GM18508 (cell line): ENCODE measurements around the gene TTC28.

Experiments
- ATAC-seq: cut with Tn5 transposase; IDR thresholded peaks from one replicate; pipeline ENCODE4 v1.9.1; 2021; ENCODE audit warnings: moderate number of reproducible peaks; ENCODE audit not compliant: insufficient read depth, unreplicated experiment

Gene TTC28

GRCh38 chr22:28002181-28002700 is 677.4 kb downstream of the TTC28 start:
- ATAC-seq: no peak

DNA sequence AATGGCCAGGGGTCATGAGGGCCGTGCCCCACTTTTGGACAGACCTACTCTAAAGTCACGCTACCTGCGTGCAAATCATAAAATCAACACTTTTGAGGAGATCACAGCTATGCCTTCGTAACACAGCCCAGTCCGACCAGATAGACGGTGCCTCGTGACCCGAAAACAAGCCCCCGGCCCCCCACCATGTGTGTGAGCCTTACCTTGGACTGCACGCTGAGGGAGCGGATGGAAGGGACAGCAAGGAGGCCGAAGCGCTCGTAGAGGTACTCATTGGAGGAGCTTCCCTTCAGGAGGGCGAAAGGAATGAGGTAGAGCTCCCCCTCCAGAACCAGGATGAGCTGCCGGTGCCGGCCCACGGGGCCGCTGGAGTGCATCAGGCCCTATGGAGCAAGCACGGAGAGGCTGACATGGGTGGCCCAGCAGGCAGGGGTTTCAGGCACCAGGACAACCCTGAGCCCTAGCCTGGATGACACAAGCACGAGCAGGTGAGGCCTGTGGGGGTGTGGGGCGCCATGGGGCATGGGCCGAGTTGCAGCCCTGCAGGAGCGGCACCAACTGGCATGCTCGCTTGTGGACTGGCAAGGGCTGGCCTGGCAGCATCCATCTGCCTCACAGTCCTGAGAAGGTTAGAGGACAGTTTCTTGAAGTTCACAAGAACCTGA is 678.3 kb downstream of the TTC28 start:
- ATAC-seq: no peak

DNA sequence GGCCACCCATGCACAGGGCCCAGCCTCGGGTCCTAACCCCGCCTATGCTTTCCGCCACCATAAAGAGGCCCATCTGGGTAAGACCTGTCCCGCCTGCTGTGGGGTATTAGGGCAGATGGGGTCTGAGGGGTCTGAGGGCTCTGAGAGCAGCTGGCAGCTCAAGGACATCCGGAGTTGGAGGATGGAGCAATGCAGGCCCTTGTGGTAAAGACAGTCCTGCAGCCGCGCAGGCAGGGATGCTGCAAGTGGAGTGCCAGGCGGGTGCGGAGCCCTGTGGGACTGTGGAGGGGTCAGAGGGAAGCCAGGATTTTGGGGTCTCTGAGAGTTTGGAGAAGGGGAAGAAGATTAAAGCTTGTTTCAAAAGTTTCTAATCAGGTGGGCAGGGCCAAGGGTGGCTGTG is 679.3 kb downstream of the TTC28 start:
- no peak for ATAC-seq

DNA sequence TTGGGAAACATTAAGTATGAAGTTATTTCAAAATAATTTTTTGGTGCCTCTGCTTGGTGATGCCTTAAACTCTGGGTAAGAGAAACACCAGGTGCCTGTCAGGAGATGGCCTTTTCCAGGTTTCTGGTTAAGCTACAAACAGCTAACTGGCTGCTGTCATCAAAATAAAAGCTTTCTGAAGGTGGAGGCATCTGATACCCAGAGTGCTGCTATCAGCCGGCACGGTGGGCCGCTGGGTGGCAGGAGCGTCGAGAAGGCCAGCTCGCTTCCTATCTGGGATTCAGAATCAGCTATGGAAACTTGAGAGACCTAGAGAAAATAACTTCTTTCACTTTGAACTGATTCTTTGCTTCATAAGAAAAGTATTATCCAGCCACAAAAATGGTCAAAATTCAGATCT is 679.8 kb downstream of the TTC28 start:
- ATAC-seq: no peak

- ATAC-seq: no peak
These were observed 680.9 kb downstream of the TTC28 start for GRCh38 chr22:27998511-27999410.

GRCh38 chr22:27997538-27997937 is 682.1 kb downstream of the TTC28 start:
- no peak for ATAC-seq

- no peak for ATAC-seq
These were observed 682.7 kb downstream of the TTC28 start for GRCh38 chr22:27996981-27997380.

DNA sequence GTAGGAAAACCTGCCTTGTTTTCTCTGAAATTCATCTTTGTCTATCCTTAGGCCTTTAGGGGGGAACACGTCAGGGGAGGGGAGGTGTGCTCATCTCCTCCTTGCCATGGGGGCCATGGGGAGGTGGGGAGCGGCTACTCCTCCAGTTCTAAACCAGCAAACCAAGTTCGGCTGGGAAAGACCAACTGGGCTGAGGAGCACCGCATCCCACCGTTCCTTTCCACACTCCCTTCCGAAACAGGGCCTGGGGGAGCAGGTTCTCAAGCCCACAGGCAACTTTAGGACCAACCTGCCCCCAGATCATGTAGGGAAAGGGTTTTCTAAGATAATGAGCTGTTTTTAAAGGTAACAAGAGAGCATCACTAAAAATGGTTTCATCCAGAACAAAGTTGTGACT is 683.1 kb downstream of the TTC28 start:
- no peak for ATAC-seq

DNA sequence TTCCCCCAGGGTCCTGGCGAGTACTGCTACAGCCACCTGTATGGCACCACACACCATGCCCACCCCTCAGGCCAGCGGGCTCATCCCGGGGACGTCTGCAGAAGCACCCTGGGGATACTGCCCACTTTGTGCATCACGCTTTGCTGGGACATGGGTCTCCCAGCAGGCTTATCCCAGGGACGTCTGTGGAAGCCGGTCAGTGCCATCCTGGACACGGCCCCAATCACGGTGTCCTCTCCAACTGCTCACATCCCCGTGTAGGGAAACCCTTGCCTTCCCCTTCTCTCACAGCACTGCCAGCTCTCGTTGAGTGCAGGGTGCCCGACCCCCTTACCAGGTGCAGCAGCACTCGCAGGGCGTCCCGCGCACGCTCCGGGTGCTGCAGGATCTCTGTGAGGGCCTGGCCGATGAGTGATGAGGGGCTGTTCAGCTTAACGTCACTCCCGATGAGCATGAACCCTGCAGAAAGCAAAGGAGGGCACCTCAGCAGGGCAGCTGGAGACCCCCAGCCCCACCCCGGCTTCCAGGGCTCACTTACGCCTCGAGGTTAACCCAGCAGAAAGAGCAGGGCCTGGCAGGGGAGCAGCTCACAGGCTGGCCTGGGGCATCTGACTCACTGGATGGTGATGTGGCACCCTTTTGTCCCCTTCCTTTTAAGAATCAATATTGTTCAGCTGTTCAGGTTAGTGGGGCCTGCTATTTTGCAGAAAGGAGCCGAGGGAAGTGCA is 683.7 kb downstream of the TTC28 start:
- no peak for ATAC-seq

- ATAC-seq: no peak
These were observed 684.9 kb downstream of the TTC28 start for GRCh38 chr22:27994481-27995331.

DNA sequence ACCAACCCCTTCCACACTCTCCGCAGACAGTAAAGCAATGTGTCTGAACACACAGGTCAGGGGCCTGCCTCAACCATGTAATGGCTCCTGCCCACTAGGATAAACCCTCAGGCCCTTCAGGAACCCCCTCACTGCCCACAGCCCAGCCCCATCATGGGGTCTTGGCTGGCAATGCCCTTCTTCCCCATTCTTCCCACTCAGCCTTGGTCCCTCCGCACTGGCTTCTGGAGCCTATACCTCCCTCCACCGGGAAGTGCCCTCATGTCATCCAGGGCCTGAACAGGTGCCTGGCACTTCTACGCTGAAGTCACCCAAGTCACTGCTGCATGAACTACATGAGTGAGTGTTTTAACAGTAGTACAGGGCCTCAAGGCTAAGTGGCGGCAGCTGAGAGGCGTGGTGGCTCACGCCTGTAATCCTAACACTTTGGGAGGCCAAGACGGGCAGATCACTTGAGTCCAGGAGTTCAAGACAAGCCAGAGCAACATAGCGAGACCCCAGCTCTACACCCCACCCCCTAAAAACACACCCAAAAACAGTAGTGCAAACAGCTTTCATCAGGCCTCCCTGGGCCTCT is 685.8 kb downstream of the TTC28 start:
- no peak for ATAC-seq

GRCh38 chr22:27993201-27993635 is 686.4 kb downstream of the TTC28 start:
- no peak for ATAC-seq

DNA sequence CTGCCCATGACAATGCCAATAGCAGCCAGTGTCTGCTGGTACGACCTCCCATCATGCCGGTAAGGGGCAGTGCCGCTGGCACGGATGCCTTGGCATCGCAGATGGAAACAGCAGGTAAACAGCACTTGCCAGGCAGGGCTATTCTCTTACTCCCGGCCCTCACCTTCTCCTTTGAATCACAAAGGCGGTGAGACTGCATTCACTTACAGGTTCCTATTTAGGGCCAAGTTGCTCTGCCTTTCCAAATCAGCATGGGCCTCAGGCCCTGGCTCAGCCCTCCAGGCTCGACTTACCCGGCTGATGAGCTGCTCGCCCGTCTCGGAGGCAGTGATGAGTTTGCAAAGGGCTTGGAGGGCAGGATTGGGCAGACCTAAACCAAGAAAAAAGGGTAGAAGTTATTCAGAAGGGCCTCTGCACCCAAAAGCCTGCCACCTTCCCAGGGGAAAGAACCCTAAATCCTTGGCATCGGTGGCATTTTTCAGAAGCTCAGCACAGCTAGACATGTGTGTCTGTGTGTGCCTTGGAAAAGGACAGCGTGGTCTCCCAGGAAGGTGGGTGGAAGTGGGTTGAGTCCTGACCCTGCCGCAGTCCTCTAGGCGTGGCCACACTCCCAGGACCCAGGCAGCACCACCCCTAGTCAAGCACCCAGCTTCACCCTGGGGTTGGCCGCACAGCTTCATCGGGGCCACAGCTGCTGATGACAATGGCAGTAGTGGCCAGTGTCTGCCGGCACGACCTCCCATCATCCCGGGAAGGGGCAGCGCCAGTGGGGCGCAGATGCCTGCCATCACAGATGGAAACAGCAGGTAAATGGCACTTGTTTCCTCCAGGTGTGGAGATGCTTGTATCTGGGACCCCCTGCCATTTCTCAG is 687.1 kb downstream of the TTC28 start:
- no peak for ATAC-seq

GRCh38 chr22:27991586-27992293 is 687.9 kb downstream of the TTC28 start:
- no peak for ATAC-seq

DNA sequence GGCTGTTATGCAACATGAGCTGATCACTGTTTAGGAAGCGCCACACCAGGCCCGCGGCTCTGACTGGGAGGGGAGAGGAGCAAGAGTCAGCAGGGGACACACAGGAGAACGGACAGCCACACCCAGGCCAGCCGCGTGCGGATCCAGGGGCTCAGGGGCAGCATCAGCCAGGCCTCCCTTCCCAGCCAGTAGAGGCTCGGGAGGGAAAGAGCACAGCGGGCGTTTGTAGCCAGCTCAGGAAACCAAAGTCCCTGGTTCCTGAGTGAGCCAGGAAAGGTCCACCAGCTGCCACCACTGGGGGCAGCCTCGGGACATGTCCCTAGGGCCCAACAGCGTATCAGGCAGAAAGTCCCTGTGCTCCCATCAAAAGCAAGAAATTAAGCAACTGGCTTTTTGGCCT is 688.8 kb downstream of the TTC28 start:
- no peak for ATAC-seq

DNA sequence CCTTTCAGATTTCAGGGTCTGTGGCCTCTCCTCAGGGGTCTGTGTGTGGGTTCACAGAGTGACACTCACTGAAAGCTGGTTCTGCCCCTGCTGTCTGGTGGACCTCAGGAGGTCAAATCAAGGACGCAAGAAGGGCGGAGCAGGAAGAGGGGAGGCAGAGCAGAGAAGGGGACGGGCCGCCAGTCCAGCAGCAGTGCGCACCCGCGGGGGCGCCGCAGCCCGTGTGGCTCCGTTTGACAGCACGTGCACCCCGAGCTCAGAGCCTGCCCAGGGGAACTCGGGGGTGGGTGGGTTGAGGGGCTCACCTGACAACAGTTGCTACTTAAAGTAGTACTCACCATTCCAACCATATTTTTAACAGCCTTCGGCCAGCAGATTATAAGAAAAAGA is 689.2 kb downstream of the TTC28 start:
- no peak for ATAC-seq

DNA sequence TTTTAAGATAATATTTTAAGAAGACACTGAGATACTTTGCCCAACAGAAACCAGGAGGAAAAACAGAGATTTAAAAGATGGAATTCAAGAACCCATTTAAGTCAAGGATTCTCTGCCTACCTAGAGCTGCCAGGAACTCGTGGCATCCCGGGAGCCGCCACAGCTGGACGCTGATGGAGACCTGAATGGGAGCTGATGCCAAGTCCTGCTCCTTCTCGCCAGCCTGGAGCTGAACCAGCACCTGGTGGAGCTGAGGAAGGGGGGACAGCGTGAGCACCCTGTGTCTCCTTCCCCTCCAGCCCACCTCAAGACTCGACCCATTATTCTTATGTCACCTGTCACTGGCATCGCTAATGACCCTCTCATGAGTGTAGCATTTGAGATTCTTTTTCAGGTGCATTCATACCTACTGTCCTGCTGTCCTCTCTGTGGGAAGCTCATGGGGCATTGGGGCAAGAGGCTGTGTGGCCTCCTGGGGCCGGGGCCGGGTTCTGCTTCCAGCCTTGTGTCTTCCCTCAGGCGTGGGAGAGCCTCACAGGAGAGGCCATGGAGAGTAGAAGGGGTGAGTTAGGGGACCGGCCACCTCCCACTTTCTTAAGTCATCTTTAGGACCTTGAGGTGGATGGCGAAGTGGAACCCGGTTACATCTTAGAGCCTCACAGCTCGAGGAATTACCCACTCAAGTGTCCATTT is 689.7 kb downstream of the TTC28 start:
- no peak for ATAC-seq
